GM21447 (cell line): ENCODE measurements around the gene ST8SIA6.
"Not testable (repeated sequence)": the region's sequence is repeated elsewhere in the genome, so short reads cannot be mapped to it uniquely, and the experiment has no call there.

Source experiments
- ATAC-seq: cut with Tn5 transposase; IDR thresholded peaks from one replicate; pipeline ENCODE4 v1.9.1; 2021; ENCODE audit not compliant: unreplicated experiment

Gene ST8SIA6

GRCh38 chr10:17427666-17428350 is 26.6 kb downstream of the ST8SIA6 start:
- ATAC-seq: no peak

GRCh38 chr10:17427201-17427600 is 27.2 kb downstream of the ST8SIA6 start:
- ATAC-seq: no peak

GRCh38 chr10:17426263-17426750 is 28.1 kb downstream of the ST8SIA6 start:
- ATAC-seq: no peak

- ATAC-seq: no peak
These were observed 28.7 kb downstream of the ST8SIA6 start for GRCh38 chr10:17425584-17426262.

- no peak for ATAC-seq
These were observed 30.7 kb downstream of the ST8SIA6 start for GRCh38 chr10:17423632-17424186.

GRCh38 chr10:17422931-17423330 is 31.5 kb downstream of the ST8SIA6 start:
- ATAC-seq: no peak

- no peak for ATAC-seq
These were observed 36.1 kb downstream of the ST8SIA6 start for GRCh38 chr10:17418249-17418648.

GRCh38 chr10:17416442-17417211 is 37.8 kb downstream of the ST8SIA6 start:
- ATAC-seq: no peak

- no peak for ATAC-seq
These were observed 39.2 kb downstream of the ST8SIA6 start for GRCh38 chr10:17415046-17415658.

GRCh38 chr10:17414484-17414883 is 39.9 kb downstream of the ST8SIA6 start:
- ATAC-seq: no peak

GRCh38 chr10:17413876-17414275 is 40.5 kb downstream of the ST8SIA6 start:
- no peak for ATAC-seq

GRCh38 chr10:17412323-17412722 is 42.1 kb downstream of the ST8SIA6 start:
- no peak for ATAC-seq

GRCh38 chr10:17410907-17411306 is 43.5 kb downstream of the ST8SIA6 start:
- no peak for ATAC-seq

GRCh38 chr10:17409170-17409733 is 45.1 kb downstream of the ST8SIA6 start:
- no peak for ATAC-seq

GRCh38 chr10:17407047-17407446 is 47.3 kb downstream of the ST8SIA6 start:
- no peak for ATAC-seq

GRCh38 chr10:17406036-17406834 is 48.2 kb downstream of the ST8SIA6 start:
- no peak for ATAC-seq

GRCh38 chr10:17403161-17403560 is 51.2 kb downstream of the ST8SIA6 start:
- ATAC-seq: no peak

- not testable (repeated sequence) for ATAC-seq
These were observed 52.4 kb downstream of the ST8SIA6 start for GRCh38 chr10:17402040-17402439.

- no peak for ATAC-seq
These were observed 58.4 kb downstream of the ST8SIA6 start for GRCh38 chr10:17396004-17396403.

GRCh38 chr10:17394854-17395253 is 59.5 kb downstream of the ST8SIA6 start:
- ATAC-seq: no peak
